AG10803 (cell line): ENCODE measurements around the gene C16orf95.

Source experiments
- DNase-seq: peaks from one replicate; pipeline ENCODE4 v3.0.0; 2010; ENCODE audit warnings: low read depth
- H3K4me3 ChIP-seq: 2 replicates; pipeline ENCODE4 v1.5.1; 2011; ENCODE audit warnings: mild to moderate bottlenecking, low read length, control low read depth
- CTCF ChIP-seq: conservative IDR thresholded peaks from 2 replicates; pipeline ENCODE4 v1.5.1; 2011; ENCODE audit warnings: mild to moderate bottlenecking, low read length, control low read depth, inconsistent platforms

Gene C16orf95

GRCh38 chr16:87361916-87362619, 44.9 kb upstream of the C16orf95 start:
- no peak for TF ChIP-seq CTCF
- H3K4me3 ChIP-seq = no peak overlapping the region
- no peak for DNase-seq

GRCh38 chr16:87360862-87361610, 43.8 kb upstream of the C16orf95 start:
- no peak for DNase-seq
- no peak for TF ChIP-seq CTCF
- H3K4me3 ChIP-seq = no peak overlapping the region

GRCh38 chr16:87359121-87359520, 41.9 kb upstream of the C16orf95 start:
- no peak for DNase-seq
- no peak for TF ChIP-seq CTCF
- H3K4me3 ChIP-seq = no peak overlapping the region

- no peak for DNase-seq
- TF ChIP-seq CTCF = no peak
- H3K4me3 ChIP-seq = no peak overlapping the region
These were observed 41.5 kb upstream of the C16orf95 start for GRCh38 chr16:87358696-87359095.

- no peak for DNase-seq
- no peak for TF ChIP-seq CTCF
- no peak overlapping the region for H3K4me3 ChIP-seq
These were observed 41.1 kb upstream of the C16orf95 start for GRCh38 chr16:87358250-87358649.

- DNase-seq = no peak
- no peak for TF ChIP-seq CTCF
- H3K4me3 ChIP-seq = no peak overlapping the region
These were observed 39.3 kb upstream of the C16orf95 start for GRCh38 chr16:87356491-87356853.

- DNase-seq = no peak
- no peak for TF ChIP-seq CTCF
- H3K4me3 ChIP-seq = no peak overlapping the region
These were observed 36.4 kb upstream of the C16orf95 start for GRCh38 chr16:87353613-87354012.
